Smooth muscle cell (in vitro differentiated cells): ENCODE measurements around the gene CAMTA1. TPM values are rescaled to one million over a fixed set of nuclear protein-coding genes. Genes with fewer than 3 reads are reported as not detected.
A peak's percentile ranks its signal among the peaks of the same experiment; 100 is the strongest.

Experiments used
- DNase-seq: peaks from one replicate; lab custom pipeline; 2025; ENCODE audit not compliant: unreplicated experiment; lab: John Stamatoyannopoulos, UW
- H2AFZ ChIP-seq: fragments of 200-600 bp; sonication (generic); 2 replicates; pipeline ENCODE4 v1.6.0; 2016; ENCODE audit warnings: antibody characterized with exemption, low read depth, mild to moderate bottlenecking
- H3F3A ChIP-seq: fragments of 200-600 bp; sonication (generic); 2 replicates; pipeline ENCODE4 v1.6.0; 2017; ENCODE audit warnings: antibody characterized with exemption, low read depth
- H3K27ac ChIP-seq: fragments of 200-600 bp; sonication (generic); 2 replicates; pipeline ENCODE4 v1.5.1; 2016; ENCODE audit warnings: low read depth, mild to moderate bottlenecking
- H3K27me3 ChIP-seq: fragments of 200-600 bp; sonication (generic); 2 replicates; pipeline ENCODE4 v1.6.1; 2016; ENCODE audit warnings: low read depth, mild to moderate bottlenecking
- H3K36me3 ChIP-seq: fragments of 200-600 bp; sonication (generic); 2 replicates; pipeline ENCODE4 v1.5.1; 2016; ENCODE audit warnings: low read depth
- H3K4me1 ChIP-seq: fragments of 200-600 bp; sonication (generic); 2 replicates; pipeline ENCODE4 v1.5.1; 2016; ENCODE audit warnings: low read depth
- H3K4me2 ChIP-seq: fragments of 200-600 bp; sonication (generic); 2 replicates; pipeline ENCODE4 v1.6.0; 2016; ENCODE audit warnings: mild to moderate bottlenecking
- H3K4me3 ChIP-seq: fragments of 200-600 bp; sonication (generic); 2 replicates; pipeline ENCODE4 v1.5.1; 2016; ENCODE audit warnings: mild to moderate bottlenecking
- H3K79me2 ChIP-seq: fragments of 200-600 bp; sonication (generic); 2 replicates; pipeline ENCODE4 v1.6.0; 2016; ENCODE audit warnings: low read depth, mild to moderate bottlenecking
- H3K9ac ChIP-seq: fragments of 200-600 bp; sonication (generic); 2 replicates; pipeline ENCODE4 v1.6.0; 2016; ENCODE audit warnings: low read depth
- H3K9me3 ChIP-seq: fragments of 200-600 bp; sonication (generic); replicated peaks from 2 replicates; pipeline ENCODE4 v1.5.1; 2016; ENCODE audit warnings: low read depth
- H4K20me1 ChIP-seq: fragments of 200-600 bp; sonication (generic); 2 replicates; pipeline ENCODE4 v1.6.0; 2016; ENCODE audit warnings: low read depth
- CTCF ChIP-seq: fragments of 200-600 bp; sonication (generic); IDR thresholded peaks from 2 replicates; pipeline ENCODE4 v1.5.1; 2017; ENCODE audit warnings: borderline replicate concordance, mild to moderate bottlenecking, antibody characterized with exemption; ENCODE audit not compliant: insufficient read depth, poor library complexity, severe bottlenecking
- WGBS: methylation state at CpG from one replicate; pipeline ENCODE4 v1.1.7; 2016; ENCODE audit warnings: low lambda C conversion rate; 5-methylcytosine and 5-hydroxymethylcytosine counted together
- polyA plus RNA-seq: library from polyadenylated mRNA; unstranded; fragments of >200 nt; fragmentation: Nextera tagmentation; extraction: Ambion mirVana; gene quantifications from 2 replicates; pipeline ENCODE4 v1.2.1, GENCODE V29; 2016
- total RNA-seq: library from RNA; depleted of rRNA; stranded (reverse); fragments of >200 nt; gene quantifications from 2 replicates; pipeline ENCODE4 v1.2.3, GENCODE V29; 2014

CAMTA1 gene
- total and polyA plus RNA-seq, 2 experiments from 2014 or later = 139 to 145 TPM

DNA sequence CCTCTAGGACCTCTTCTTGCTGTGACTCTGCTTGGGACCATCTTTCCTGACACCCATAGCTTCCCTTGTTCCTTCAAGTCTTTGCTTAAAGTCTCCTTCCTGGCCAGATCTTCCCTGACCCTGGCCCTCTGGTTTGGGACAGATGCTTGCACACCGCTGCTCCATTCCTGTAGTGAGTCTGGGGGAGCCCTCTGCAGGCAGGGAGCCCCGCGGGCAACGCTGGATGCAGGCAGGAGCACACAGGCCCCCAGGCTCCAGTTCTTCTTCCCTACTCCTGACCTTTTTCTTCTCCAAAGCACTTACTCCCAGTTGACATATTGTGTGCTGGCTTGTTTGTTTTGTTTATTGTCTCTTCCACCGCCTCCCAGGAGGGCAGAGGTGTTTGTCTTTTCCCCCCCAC lies 413.4 kb downstream of the CAMTA1 start:
- H3K36me3 ChIP-seq = no peaks in the 10 kb centered on the region
- no peak for DNase-seq
- no peak overlapping the region for H2AFZ ChIP-seq
- no peak for TF ChIP-seq CTCF
- no peak overlapping the region for H3K9ac ChIP-seq
- no peak overlapping the region for H3K27ac ChIP-seq
- H3K4me1 ChIP-seq = no peaks in the 10 kb centered on the region
- peaks cover 4% of the 10 kb centered on the region for H3K27me3 ChIP-seq
- no peaks in the 10 kb centered on the region for H3K79me2 ChIP-seq
- no peaks in the 10 kb centered on the region for H3K9me3 ChIP-seq
- H3K4me2 ChIP-seq = no peak overlapping the region
- H3F3A ChIP-seq = no peaks in the 10 kb centered on the region
- no peaks in the 10 kb centered on the region for H4K20me1 ChIP-seq
- H3K4me3 ChIP-seq = no peak overlapping the region
- 88% methylated on average over 5 of the region's 5 CpGs for WGBS

GRCh38 chr1:7199077-7199779 lies 414.0 kb downstream of the CAMTA1 start:
- Histone ChIP-seq H3K79me2 (no peaks in the 10 kb centered on the region), H4K20me1 (no peaks in the 10 kb centered on the region), H3F3A (no peaks in the 10 kb centered on the region), H3K4me3 (no peak overlapping the region), H3K27me3 (peaks cover 4% of the 10 kb centered on the region), H3K4me2 (no peak overlapping the region), H3K9me3 (no peaks in the 10 kb centered on the region), H2AFZ (no peak overlapping the region), H3K36me3 (no peaks in the 10 kb centered on the region), H3K27ac (no peak overlapping the region), H3K4me1 (no peaks in the 10 kb centered on the region), H3K9ac (no peak overlapping the region)
- no peak for TF ChIP-seq CTCF
- WGBS = 64% methylated on average over 27 of the region's 27 CpGs
- DNase-seq = no peak

DNA sequence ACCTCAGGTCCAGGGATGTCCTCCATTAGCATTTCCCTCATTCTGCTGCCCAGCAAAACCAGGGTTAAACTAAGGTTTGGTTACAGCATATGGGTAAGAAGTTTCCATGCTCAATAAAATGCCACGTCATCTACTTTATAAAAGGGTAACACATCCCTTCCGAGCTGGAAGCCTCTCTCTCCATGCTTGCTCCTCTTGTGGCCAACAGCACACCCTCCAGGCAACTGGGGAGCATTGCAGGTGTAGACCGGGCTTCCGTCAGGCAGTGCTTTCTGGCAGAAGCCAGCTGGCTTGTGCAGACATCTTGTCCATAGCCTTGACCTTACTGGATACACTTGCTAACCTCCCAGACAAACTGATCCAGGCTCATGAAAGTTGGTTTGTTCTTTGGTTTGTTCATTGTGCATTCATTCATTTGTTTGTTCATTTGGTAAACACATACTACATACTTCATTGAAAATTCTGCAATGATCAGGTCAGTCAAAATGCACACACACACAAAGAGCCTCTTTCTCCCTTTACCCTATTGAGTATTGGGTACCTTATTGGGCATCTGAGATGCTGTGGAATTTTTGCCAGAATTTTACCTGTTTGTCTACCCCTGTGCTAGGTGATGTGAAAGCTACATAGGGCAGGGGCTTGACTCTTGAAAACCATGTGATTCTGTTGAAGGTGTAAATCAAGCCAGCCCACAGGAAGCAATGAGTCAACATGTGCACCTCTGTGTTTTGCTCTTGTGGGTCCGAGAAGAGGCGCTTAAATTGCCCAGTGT lies 422.8 kb downstream of the CAMTA1 start:
- H3K79me2 ChIP-seq = no peaks in the 10 kb centered on the region
- H3K9ac ChIP-seq = no peak overlapping the region
- TF ChIP-seq CTCF = peak; percentile 56
- H3K4me2 ChIP-seq = no peak overlapping the region
- H3F3A ChIP-seq = no peaks in the 10 kb centered on the region
- H3K9me3 ChIP-seq = no peaks in the 10 kb centered on the region
- peaks cover 17% of the 10 kb centered on the region for H3K27me3 ChIP-seq
- no peak overlapping the region for H3K27ac ChIP-seq
- no peaks in the 10 kb centered on the region for H3K4me1 ChIP-seq
- H3K4me3 ChIP-seq = no peak overlapping the region
- H3K36me3 ChIP-seq = no peaks in the 10 kb centered on the region
- no peak overlapping the region for H2AFZ ChIP-seq
- H4K20me1 ChIP-seq = no peaks in the 10 kb centered on the region
- WGBS = 44% methylated on average over 6 of the region's 6 CpGs
- no peak for DNase-seq
